Occipital lobe (tissue), 2 donors: ENCODE results near the gene NUDCD2. TPM values are rescaled to one million over a fixed set of nuclear protein-coding genes. Genes with fewer than 3 reads are reported as not detected.
A peak's percentile ranks its signal among the peaks of the same experiment; 100 is the strongest.
"Not testable (repeated sequence)": the region's sequence is repeated elsewhere in the genome, so short reads cannot be mapped to it uniquely, and the experiment has no call there.

Experiments used
- DNase-seq: peaks from one replicate; lab custom pipeline; 2025; lab: John Stamatoyannopoulos, UW
- total RNA-seq: library from RNA; depleted of rRNA; stranded (reverse); fragments of >200 nt; gene quantifications from one replicate; pipeline ENCODE4 v1.2.3, GENCODE V29; 2014

NUDCD2 gene
- total RNA-seq, 1 donor from 2014 or later: 25.1 TPM

DNA sequence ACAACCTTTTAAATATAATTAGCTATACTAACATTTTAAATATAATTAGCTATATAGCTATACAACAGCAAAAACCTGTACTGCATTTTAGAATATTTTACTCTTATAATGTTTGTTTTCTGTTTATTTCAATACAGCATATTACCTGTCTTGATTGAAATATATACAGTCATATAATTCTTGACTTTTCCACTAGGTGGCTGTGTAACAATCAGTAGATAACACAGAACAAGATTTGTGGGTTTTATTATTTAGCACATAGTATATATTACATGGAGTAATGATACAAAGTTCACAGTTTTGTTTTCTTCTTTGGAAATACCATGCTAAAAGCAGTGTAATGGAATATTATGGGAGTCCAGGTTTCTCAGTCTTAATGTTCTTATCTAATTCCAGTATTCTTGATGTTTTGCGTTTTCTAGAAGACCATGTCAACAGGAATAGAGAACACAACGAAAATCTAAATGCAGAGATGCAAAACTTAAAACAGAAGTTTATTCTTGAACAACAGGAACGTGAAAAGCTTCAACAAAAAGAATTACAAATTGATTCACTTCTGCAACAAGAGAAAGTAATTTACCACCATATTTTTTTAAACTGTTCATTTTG, 13.8 kb upstream of the NUDCD2 start:
- no peak for DNase-seq

DNA sequence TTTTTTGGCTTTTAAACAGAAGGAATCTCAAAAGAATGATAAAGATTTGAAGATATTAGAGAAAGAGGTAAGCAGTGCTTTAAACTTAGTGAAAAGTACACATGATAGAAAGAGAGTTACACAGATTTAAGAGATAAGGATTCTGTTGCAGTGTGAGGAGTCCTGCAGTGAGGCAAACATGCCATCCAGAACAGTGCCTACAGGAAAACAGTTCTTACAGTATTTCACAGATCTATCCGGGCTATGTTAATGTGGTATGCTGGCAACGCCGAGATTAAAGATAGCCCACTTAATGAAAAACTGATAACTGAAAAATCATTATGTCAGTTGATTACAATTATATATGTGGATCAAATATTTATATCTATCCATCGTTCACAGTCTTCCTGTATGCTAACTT, 7.8 kb upstream of the NUDCD2 start:
- no peak for DNase-seq

GRCh38 chr5:163463063-163463435, 3.1 kb upstream of the NUDCD2 start:
- DNase-seq: no peak

DNA sequence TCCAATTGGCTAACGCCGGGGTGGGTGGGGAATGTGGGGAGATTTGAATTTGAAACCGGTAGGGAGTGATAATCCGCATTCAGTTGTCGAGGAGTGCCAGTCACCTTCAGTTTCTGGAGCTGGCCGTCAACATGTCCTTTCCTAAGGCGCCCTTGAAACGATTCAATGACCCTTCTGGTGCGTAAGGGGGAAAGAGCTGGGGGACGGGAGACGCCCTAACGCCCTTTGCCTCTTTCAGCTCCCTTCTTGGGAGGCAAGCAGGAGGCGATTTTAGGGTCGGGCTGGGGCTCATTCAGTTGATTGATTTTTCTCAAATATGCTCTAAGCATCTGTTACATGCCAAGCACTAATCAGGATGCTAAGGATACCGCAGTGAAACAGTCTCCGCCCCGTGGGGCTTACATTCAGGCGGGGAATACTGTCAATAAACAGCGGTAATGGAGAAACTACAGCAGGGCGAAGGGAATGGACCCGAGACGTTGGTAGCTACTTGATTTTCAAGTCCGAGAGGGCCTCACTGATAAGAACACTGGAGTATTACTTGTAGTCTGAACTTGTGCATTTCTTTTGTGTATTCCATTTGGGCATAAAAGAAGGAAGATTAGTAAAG, 765 bp upstream of the NUDCD2 start, which contains the start of gene HMMR:
Gene HMMR, plus strand, starts transcription at position 71 of the 610 bp plus-strand sequence. Its CDS starts 61 bp downstream, at position 132.
- DNase-seq: no peak

DNA sequence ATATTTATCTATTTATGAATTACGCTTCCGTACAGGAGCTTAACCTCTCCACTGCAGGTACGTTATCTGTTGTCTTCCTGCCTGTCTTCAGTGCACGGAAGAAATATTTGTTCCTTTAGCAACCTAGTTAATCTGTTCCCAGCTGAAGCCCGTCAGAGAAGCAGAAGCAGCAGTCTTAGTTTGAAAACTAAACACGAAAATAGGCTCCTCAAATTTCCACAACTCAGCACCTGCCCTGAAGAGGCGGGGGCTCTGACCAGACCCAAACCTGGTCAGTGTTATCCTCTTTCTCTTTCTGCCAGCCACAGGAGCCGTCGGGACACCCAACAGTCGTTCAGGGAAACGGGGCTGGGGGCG, 462 bp downstream of the NUDCD2 start:
- DNase-seq: no peak

GRCh38 chr5:163458778-163459385, 1.0 kb downstream of the NUDCD2 start:
- no peak for DNase-seq

- DNase-seq: no peak
These were observed 3.1 kb downstream of the NUDCD2 start for GRCh38 chr5:163456840-163457239.

GRCh38 chr5:163456029-163456589, 3.8 kb downstream of the NUDCD2 start:
- DNase-seq: no peak

DNA sequence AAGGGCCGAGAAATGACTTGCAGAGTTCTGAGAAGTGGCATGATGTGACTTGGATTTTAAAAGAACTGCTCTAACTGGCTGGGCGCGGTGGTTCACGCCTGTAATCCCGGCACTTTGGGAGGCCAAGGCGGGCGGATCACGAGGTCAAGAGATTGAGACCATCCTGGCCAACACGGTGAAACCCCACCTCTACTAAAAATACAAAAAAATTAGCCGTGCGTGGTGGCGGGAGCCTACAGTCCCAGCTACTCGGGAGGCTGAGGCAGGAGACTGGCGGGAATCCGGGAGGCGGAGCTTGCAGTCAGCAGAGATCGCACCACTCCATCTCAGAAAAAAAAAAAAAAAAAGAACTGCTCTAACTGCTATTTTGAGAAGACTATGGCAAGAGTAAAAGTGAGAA, 4.5 kb downstream of the NUDCD2 start:
- DNase-seq: not testable (repeated sequence)

- no peak for DNase-seq
These were observed 6.2 kb downstream of the NUDCD2 start for GRCh38 chr5:163453705-163454104.

- no peak for DNase-seq
These were observed 8.4 kb downstream of the NUDCD2 start for GRCh38 chr5:163451489-163451888.

DNA sequence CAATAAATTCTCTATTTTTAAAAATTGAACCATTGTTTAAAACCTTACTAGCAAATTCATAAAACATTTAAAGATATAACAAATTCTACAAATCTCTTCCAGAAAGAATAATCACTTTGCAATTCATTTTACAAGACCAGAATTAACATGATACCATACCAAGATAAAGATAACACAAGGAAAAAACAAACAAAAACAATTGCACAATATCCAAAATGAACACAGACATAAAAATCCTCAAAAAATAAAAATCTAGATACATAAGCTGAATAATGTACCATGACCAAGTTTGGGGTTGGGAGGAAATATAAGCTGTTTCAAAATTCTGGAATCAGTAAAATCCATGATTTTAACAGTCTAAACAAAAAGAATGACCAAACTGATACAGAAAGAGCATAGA, 11.4 kb downstream of the NUDCD2 start:
- DNase-seq: no peak

DNA sequence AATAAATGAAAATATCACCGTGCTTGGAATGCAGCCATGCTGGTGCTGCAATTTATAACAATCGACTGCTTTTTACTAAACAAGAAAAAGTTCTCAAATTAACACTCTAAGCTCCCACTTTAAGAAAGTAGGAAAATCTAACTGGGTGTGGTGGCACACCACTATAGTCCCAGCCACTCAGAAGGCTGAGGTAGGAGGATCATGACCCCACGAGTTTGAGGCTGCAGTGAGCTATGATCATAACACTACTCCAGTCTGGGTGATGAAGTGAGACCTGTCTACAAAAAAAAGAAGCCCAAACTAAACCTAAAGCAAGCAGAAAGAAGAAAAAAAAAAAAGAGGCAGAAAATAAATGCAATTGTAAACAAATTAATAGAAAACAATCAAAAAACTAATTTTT, 12.0 kb downstream of the NUDCD2 start:
- no peak for DNase-seq

GRCh38 chr5:163447191-163447590, 12.7 kb downstream of the NUDCD2 start:
- DNase-seq: no peak

DNA sequence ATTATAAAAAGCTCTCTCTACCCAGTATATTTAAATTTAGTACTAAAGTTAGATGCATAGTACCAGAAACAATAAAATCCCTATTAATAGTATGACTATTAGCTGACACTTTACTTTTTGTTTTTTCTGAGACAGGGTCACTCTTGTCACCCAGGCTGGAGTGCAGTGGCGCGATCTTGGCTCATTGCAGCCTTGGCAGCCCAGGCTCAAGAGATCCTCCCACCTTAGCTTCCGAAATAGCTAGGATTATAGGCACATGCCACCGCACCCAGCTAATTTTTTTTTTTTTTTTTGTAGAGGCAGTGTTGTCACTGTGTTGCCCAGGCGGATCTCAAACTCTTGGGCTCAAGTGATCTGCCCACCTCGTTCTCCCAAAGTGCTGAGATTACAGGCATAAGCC, 14.6 kb downstream of the NUDCD2 start:
- DNase-seq: no peak

- DNase-seq: no peak
These were observed 15.4 kb downstream of the NUDCD2 start for GRCh38 chr5:163444526-163444925.

DNA sequence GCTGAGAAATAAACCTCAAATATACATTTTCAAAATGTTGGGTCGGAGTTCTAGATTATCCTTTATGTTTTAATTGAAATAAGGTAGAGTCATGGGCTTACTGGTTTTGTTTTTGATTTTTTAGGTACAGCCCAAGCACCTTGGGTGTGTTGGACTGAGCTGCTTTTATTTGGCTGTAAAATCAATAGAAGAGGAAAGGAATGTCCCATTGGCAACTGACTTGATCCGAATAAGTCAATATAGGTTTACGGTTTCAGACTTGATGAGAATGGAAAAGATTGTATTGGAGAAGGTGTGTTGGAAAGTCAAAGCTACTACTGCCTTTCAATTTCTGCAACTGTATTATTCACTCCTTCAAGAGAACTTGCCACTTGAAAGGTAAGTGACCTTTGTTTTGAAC, 18.9 kb downstream of the NUDCD2 start:
- DNase-seq: no peak

DNA sequence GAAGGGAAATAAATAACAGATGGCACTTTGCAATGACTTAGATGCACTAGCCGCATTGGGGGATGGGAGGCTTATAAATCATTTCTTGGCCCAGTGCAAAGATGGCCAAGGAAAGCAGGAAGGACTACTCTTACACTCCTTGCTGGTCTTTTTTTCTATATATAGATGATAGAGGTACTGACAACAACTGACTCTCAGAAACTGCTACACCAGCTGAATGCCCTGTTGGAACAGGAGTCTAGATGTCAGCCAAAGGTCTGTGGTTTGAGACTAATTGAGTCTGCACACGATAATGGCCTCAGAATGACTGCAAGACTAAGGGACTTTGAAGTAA, 20.8 kb downstream of the NUDCD2 start:
- no peak for DNase-seq

DNA sequence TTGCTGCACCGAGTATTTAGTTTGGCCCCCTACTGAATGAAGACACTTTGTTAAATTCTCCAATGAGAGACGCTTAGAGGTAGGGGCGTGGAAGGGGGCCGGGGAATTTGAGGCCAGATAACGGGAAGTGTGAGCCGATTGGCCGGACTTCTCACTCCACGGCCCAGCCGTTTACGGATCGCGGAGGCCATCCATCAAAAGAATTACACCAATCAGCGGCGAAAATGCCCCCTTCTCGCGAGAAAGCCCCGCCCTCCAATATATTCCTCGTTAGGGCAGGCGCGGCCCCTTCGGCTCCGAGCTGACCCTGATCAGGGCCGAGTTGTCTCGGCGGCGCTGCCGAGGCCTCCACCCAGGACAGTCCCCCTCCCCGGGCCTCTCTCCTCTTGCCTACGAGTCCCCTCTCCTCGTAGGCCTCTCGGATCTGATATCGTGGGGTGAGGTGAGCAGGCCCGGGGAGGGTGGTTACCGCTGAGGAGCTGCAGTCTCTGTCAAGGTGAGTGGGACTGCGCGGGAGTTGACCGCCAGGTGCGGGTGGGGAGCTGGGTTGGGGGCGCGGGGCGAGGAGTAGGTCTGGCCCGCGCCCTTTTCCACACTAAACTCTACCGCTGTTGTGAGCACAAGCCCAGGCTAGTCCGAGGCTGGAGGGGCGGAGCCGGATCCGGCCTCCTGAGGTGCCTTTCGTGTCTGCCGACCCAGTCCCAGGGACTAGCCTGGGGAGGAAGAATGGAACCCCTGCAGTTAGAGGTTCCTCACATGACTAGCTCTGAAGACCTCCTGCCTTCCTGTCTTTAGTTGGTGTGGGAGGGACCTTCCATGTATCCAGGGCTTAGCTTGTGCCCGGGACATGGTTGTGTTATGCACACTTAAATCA, 22.4 kb downstream of the NUDCD2 start, which contains the start of gene CCNG1:
Gene CCNG1, plus strand, starts transcription at position 287 of the 874 bp plus-strand sequence. CDS start 1,662 bp downstream, outside the sequence.
- peak; percentile 94 for DNase-seq

GRCh38 chr5:163437011-163437308, 22.9 kb downstream of the NUDCD2 start:
- no peak for DNase-seq

- no peak for DNase-seq
These were observed 23.4 kb downstream of the NUDCD2 start for GRCh38 chr5:163436515-163436914.

DNA sequence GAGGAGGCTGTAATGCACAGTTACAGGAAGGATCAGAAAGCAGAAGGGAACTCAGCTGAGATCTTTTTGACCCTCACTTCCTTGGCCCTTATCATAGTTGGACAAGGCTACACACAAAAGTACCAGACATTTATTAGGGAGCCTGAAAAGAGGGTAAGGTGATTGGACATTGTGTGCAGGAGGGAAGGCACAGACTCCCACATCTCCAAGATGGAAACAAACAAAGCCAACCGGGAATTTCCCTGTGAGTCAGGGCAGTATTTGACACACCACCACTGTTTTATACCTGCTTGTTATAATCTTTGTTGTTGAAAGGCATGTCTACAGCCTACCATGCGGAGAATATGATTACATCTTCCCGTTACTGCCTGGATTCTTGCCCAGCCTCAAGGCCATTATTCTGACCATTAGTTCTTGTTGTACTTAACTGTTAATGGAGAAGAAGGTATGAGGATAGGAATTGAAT, 25.5 kb downstream of the NUDCD2 start:
- no peak for DNase-seq
